Spleen (tissue), 11 donors: ENCODE results near the gene TIMM10. TPM values are rescaled to one million over a fixed set of nuclear protein-coding genes. Genes with fewer than 3 reads are reported as not detected.
A peak's percentile ranks its signal among the peaks of the same experiment; 100 is the strongest.

Experiments used
- DNase-seq: peaks from one replicate; pipeline ENCODE4 v3.0.0-alpha.2; 2020
- H3K27ac ChIP-seq, 8 donors: fragments of 200-600 bp; sonication (generic) in 7 of 8; 1 replicate in 4 of 8; 2 replicates in 4 of 8; pipeline versions ENCODE4 v1.5.0 to v1.8.0; 2016 to 2021; ENCODE audit warnings: inconsistent platforms in 4 of 8, mild to moderate bottlenecking in 4 of 8, moderate library complexity in 1 of 8
- H3K27me3 ChIP-seq, 7 donors: fragments of 200-600 bp; sonication (generic) in 6 of 7; replicated peaks in 1 of 7; 1 replicate in 4 of 7; 2 replicates in 3 of 7; pipeline versions ENCODE4 v1.5.0 to v1.8.0; 2016 to 2021; ENCODE audit warnings: inconsistent platforms in 3 of 7, mild to moderate bottlenecking in 1 of 7
- H3K36me3 ChIP-seq, 6 donors: fragments of 200-600 bp; sonication (generic) in 5 of 6; 1 replicate in 4 of 6; 2 replicates in 2 of 6; pipeline versions ENCODE4 v1.5.0 to v1.8.0; 2016 to 2021; ENCODE audit warnings: inconsistent platforms in 2 of 6
- H3K4me1 ChIP-seq, 6 donors: fragments of 200-600 bp; sonication (generic) in 5 of 6; 1 replicate in 3 of 6; 2 replicates in 3 of 6; pipeline versions ENCODE4 v1.5.0 to v1.8.0; 2016 to 2021; ENCODE audit warnings: inconsistent platforms in 3 of 6
- H3K4me3 ChIP-seq, 8 donors: fragments of 200-600 bp; sonication (generic) in 7 of 8; 1 replicate in 4 of 8; 2 replicates in 4 of 8; pipeline versions ENCODE4 v1.5.0 to v1.8.0; 2016 to 2021; ENCODE audit warnings: inconsistent platforms in 4 of 8, mild to moderate bottlenecking in 4 of 8, moderate library complexity in 2 of 8
- H3K9me3 ChIP-seq, 8 donors: fragments of 200-600 bp; sonication (generic) in 7 of 8; 1 replicate in 4 of 8; 2 replicates in 4 of 8; pipeline versions ENCODE4 v1.5.0 to v1.8.0; 2016 to 2021; ENCODE audit warnings: inconsistent platforms in 4 of 8
- CTCF ChIP-seq, 11 experiments: fragments of 200-600 bp in 7 of 11; fragments of 450-650 bp in 4 of 11; sonication (generic) in 4 of 11; IDR thresholded peaks in 8 of 11; conservative IDR thresholded peaks in 3 of 11; 1 replicate in 7 of 11; 2 replicates in 4 of 11; pipeline versions ENCODE4 v1.4.0 to v1.8.0; 2016 to 2021; ENCODE audit warnings: antibody characterized with exemption in 11 of 11, inconsistent platforms in 4 of 11, mild to moderate bottlenecking in 1 of 11
- POLR2A ChIP-seq, 3 donors: fragments of 450-650 bp; IDR thresholded peaks; one replicate each; pipeline ENCODE4 v1.5.1; 2017; ENCODE audit warnings: antibody characterized with exemption in 3 of 3, mild to moderate bottlenecking in 1 of 3
- POLR2AphosphoS5 ChIP-seq, 3 donors: sonication (generic); formaldehyde crosslinking; IDR thresholded peaks; one replicate each; pipeline ENCODE4 v1.5.1; 2017; ENCODE audit warnings: antibody characterized with exemption in 3 of 3
- WGBS, 5 donors: extraction: QIAGEN DNeasy Blood & Tissue Kit in 3 of 5; methylation state at CpG; one replicate each; pipeline versions ENCODE4 v1.1.5 to v1.1.7; 2013 to 2018; 5-methylcytosine and 5-hydroxymethylcytosine counted together
- intact Hi-C: fragments of 100-400 bp; cut with DNase I; formaldehyde crosslinking; loops from one replicate; pipeline ENCODE4 v1.15.0; 2023; ENCODE audit warnings: low total_unique reads
- polyA plus RNA-seq, 3 donors: library from polyadenylated mRNA; stranded (reverse); fragments of 200-250 nt; gene quantifications; one replicate each; pipeline ENCODE4 v1.2.1, GENCODE V29; 2013
- total RNA-seq, 7 donors: library from RNA; depleted of rRNA in 3 of 7; stranded (reverse); fragments of >200 nt in 3 of 7; fragmentation: NEBNext Ultra II Directional in 4 of 7; extraction: Animal tissue kit (Norgen Biotek cat#: 25700) in 4 of 7; gene quantifications; one replicate each; pipeline versions ENCODE4 v1.1.0 to v1.2.1, GENCODE V29; 2016 to 2021
- donor health status: healthy with polysubstance abuse.
- donor health status: DM: no; HTN: no; CAD: no; lungs with moderate emphysema.
- donor health status: DM: no; HTN: no; CAD: no.
- donor health status: Bipolar disorder and iron deficiency.
- donor health status: healthy.
- donor health status: DM: no; HTN: no; CAD: no.
- donor health status: DM: yes; HTN: yes; CAD: no.

TIMM10 gene
- total and polyA plus RNA-seq, 10 donors = 28.1 to 58.7 (median 39.8) TPM

- H3K27me3 ChIP-seq = peaks cover 0 to 54% (median 22%) of the 10 kb centered on the region in 7 donors
- H3K4me1 ChIP-seq = peaks cover 6 to 62% (median 47%) of the 10 kb centered on the region in 6 donors
- H3K36me3 ChIP-seq = peaks cover 0 to 24% (median 18%) of the 10 kb centered on the region in 6 donors
- DNase-seq = no peak
- intact Hi-C loops = no loop called here
- no peak overlapping the region for H3K27ac ChIP-seq
- no peak overlapping the region for H3K4me3 ChIP-seq
- WGBS, 5 donors = 29 to 91% (median 36%) methylated on average over 1 to 2 of the region's 2 CpGs
- H3K9me3 ChIP-seq = no peaks in the 10 kb centered on the region
- TF ChIP-seq POLR2AphosphoS5 (IDR thresholded peaks at IDR 0.05) = no peak
- TF ChIP-seq CTCF (IDR thresholded peaks at IDR 0.05 in 8 of 11, conservative IDR thresholded peaks at IDR 0.05 in 3 of 11) = no peak
- TF ChIP-seq POLR2A (IDR thresholded peaks at IDR 0.05) = no peak
Measured at GRCh38 chr11:57481315-57481714, 49.2 kb downstream of the TIMM10 start.

DNA sequence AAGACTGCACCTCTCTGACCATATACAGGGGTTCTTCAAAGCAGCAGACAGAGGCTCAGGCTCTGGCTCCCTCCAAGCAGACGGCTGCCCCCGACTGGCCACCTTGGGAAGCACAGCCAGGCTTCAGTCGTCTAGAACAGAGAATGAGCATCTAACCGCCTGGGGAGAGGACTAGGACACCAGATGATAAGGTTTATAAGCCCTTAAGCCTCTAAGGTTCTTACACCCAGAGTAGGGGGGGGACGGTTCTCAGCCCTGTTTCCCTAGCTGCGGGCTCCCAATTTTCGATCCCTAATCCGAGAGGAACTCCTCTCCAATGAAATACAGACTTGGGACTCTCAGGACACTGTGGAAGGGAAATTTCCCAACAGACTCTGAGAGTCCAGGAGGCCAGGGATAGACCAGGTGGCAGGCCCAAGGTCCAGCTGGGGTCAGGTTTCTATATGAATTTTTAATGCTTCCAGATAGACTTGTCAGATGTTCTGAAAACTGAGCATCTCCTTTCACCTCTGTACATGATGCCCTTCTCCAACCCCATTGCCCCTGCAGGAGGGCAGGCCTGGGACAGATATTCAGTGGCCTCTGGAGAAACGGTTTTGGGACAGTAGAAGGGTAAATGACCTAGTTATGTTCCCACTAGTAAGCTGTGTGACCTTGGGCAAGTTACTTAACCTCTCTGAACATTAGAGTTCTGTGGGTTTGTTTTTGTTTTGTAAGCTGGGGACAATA, 50.0 kb downstream of the TIMM10 start:
- TF ChIP-seq POLR2A (IDR thresholded peaks at IDR 0.05) (no peak), CTCF (IDR thresholded peaks at IDR 0.05 in 8 of 11, conservative IDR thresholded peaks at IDR 0.05 in 3 of 11) (peak in 10 of 11 experiments; percentile 25 to 81 (median 63)), POLR2AphosphoS5 (IDR thresholded peaks at IDR 0.05) (no peak)
- Histone ChIP-seq H3K4me3 (no peak overlapping the region), H3K27ac (no peak overlapping the region), H3K9me3 (no peaks in the 10 kb centered on the region), H3K27me3 (peaks cover 0 to 61% (median 29%) of the 10 kb centered on the region in 7 donors), H3K36me3 (peaks cover 0 to 16% (median 15%) of the 10 kb centered on the region in 6 donors), H3K4me1 (peaks cover 12 to 63% (median 54%) of the 10 kb centered on the region in 6 donors)
- intact Hi-C loops = no loop called here
- DNase-seq = peak; percentile 85
- 36 to 56% (median 41%) methylated on average over 7 to 9 of the region's 9 CpGs for WGBS, 5 donors

DNA sequence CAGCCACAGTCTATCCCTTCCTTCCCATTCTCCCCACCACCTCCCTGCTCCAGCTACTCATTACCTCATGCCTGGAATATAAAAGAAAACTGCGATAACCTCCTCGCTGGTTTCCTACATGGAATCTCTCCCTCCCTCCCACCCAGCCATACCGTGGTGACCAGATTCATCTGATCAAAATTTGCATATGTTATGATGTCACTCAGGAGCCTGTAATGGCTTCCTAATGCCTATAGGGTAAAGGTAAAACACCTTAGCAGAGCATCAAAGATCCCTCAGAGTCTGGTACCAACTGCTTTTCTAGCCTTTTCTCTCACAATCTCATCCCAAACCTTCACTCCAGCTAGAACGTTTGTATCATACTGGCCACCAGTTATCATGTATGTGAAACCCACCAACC, 50.6 kb downstream of the TIMM10 start:
- no peaks in the 10 kb centered on the region for H3K9me3 ChIP-seq
- WGBS, 5 donors = 42 to 57% (median 50%) methylated on average over 4 of the region's 4 CpGs
- H3K27me3 ChIP-seq = peaks cover 0 to 66% (median 29%) of the 10 kb centered on the region in 7 donors
- TF ChIP-seq CTCF (IDR thresholded peaks at IDR 0.05 in 8 of 11, conservative IDR thresholded peaks at IDR 0.05 in 3 of 11) (no peak), POLR2A (IDR thresholded peaks at IDR 0.05) (no peak), POLR2AphosphoS5 (IDR thresholded peaks at IDR 0.05) (no peak)
- H3K4me1 ChIP-seq = peaks cover 14 to 63% (median 56%) of the 10 kb centered on the region in 6 donors
- H3K27ac ChIP-seq = no peak overlapping the region
- peaks cover 0 to 10% (median 8%) of the 10 kb centered on the region in 6 donors for H3K36me3 ChIP-seq
- no peak overlapping the region for H3K4me3 ChIP-seq
- no peak for DNase-seq
- intact Hi-C loops = no loop called here

DNA sequence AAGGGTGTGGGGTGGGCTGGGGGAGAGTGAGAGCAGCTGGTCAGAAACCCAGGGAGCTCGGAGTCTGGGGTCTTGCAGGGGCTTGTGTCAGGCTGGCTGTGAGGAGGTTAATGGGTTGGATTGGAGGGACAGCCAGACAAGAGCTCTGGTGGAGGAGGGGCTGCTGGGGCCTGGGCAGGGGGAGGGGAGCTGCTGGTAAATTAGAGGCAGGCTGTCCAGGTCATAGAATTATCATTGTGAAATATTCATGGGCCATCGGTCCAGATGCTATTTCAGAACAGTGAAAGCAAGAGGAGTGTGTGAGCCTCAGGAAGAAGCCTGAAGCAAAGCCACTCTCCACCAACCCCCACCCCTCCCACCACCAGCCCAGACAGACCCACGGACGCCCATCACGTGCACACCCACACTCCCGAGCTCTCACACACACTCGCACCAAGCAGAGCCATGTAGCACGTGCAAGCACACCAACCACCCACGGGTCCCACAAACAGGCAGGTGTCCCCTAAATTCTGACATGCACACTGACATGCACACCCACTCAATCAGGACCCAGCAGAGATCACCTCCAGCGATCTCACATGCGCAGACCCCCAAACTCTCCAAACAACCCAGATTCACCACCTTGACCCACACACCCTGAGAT, 51.4 kb downstream of the TIMM10 start:
- peaks cover 14 to 63% (median 55%) of the 10 kb centered on the region in 6 donors for H3K4me1 ChIP-seq
- no peaks in the 10 kb centered on the region for H3K9me3 ChIP-seq
- peaks cover 0 to 2% (median under 1%) of the 10 kb centered on the region in 6 donors for H3K36me3 ChIP-seq
- intact Hi-C loops = no loop called here
- TF ChIP-seq POLR2A (IDR thresholded peaks at IDR 0.05) (no peak), POLR2AphosphoS5 (IDR thresholded peaks at IDR 0.05) (no peak), CTCF (IDR thresholded peaks at IDR 0.05 in 8 of 11, conservative IDR thresholded peaks at IDR 0.05 in 3 of 11) (no peak)
- WGBS, 5 donors = 44 to 73% (median 62%) methylated on average over 4 to 11 of the region's 11 CpGs
- H3K4me3 ChIP-seq = no peak overlapping the region
- H3K27me3 ChIP-seq = peaks cover 0 to 66% (median 29%) of the 10 kb centered on the region in 7 donors
- H3K27ac ChIP-seq = no peak overlapping the region
- DNase-seq = no peak
